Measurements from ENCODE around the gene TNRC6B. TPM values are rescaled to one million over a fixed set of nuclear protein-coding genes. Genes with fewer than 3 reads are reported as not detected.

Gene TNRC6B
- total and polyA plus RNA-seq, 2 experiments from 2014 or later, result 46.9 to 87.8 TPM

DNA sequence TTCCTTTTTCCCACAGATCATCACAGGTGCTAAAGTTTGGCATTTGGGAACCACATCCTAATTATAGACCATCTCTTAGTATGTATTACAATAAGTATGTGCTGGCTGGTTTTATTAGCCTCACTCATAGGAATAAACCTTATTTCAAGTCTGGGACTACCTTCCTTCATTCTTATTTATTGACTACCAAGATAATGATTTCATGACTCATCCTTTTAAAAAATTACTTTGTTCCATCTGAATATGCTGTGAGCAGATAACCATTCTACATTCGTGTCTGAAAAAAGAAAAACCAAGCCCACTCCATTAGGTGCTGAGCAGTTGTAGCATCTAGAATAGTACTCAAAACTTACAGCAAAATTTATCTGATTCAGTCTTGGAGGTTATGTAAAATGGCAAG is 12.3 kb downstream of the TNRC6B start (continued):
- TF ChIP-seq ZNF462 (CRISPR knock-in tag; IDR thresholded peaks at IDR 0.05) (no peak), STAT1 (IDR thresholded peaks at IDR 0.05; ENCODE audit: unreplicated experiment) (no peak), ZNF114 (CRISPR knock-in tag; IDR thresholded peaks at IDR 0.05) (no peak), POLR2AphosphoS5 (IDR thresholded peaks at IDR 0.05; ENCODE audit: low read depth) (no peak), REST (IDR thresholded peaks at IDR 0.05; ENCODE audit: unreplicated experiment) (no peak), NANOG (IDR thresholded peaks at IDR 0.05; ENCODE audit: borderline replicate concordance) (no peak), CREB1 (CRISPR knock-in tag; IDR thresholded peaks at IDR 0.05; ENCODE audit: low read depth) (no peak), EZH2 (IDR thresholded peaks at IDR 0.05; ENCODE audit: low read depth, unreplicated experiment) (no peak), ZNF331 (CRISPR knock-in tag; IDR thresholded peaks at IDR 0.05; ENCODE audit: low read depth) (no peak), JUNB (IDR thresholded peaks at IDR 0.05; ENCODE audit: unreplicated experiment) (no peak)
- TF ChIP-seq, protein P1, sequence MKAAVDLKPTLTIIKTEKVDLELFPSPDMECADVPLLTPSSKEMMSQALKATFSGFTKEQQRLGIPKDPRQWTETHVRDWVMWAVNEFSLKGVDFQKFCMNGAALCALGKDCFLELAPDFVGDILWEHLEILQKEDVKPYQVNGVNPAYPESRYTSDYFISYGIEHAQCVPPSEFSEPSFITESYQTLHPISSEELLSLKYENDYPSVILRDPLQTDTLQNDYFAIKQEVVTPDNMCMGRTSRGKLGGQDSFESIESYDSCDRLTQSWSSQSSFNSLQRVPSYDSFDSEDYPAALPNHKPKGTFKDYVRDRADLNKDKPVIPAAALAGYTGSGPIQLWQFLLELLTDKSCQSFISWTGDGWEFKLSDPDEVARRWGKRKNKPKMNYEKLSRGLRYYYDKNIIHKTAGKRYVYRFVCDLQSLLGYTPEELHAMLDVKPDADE (IDR thresholded peaks at IDR 0.05), result no peak

All from GM23338 (cell line).